IMR-90 (cell line): ENCODE data around the gene SNTG2. TPM values are rescaled to one million over a fixed set of nuclear protein-coding genes. Genes with fewer than 3 reads are reported as not detected.

ENCODE experiments used
- ATAC-seq: fragments of 200-7000 bp; cut with Tn5 transposase; 2 replicates; pipeline ENCODE4 v1.9.1; 2020; ENCODE audit warnings: low read depth, mild to moderate bottlenecking, moderate library complexity
- BruUV-seq: library from RNA; stranded (reverse); fragments of 400-500 nt; replicated peaks from 2 replicates; lab custom pipeline; 2021; lab: Mats Ljungman, UMichigan
- CTCF ChIA-PET: fragments of 300-600 bp; formaldehyde crosslinking; extraction: SDS; loops from one replicate; lab custom pipeline; 2021; ENCODE audit warnings: antibody characterized with exemption; lab: Yijun Ruan, JAX
- POLR2A ChIA-PET: fragments of 300-600 bp; sonication (Branson Sonifier 250); formaldehyde crosslinking; loops from one replicate; lab custom pipeline; 2022; ENCODE audit warnings: antibody characterized with exemption; ENCODE audit not compliant: unreplicated experiment; lab: Charles Lee
- DNase-seq: peaks from one replicate; pipeline ENCODE4 v3.0.0; 2013
- H2AFZ ChIP-seq: replicated peaks from 2 replicates; pipeline ENCODE3; 2013; ENCODE audit warnings: low read length, mild to moderate bottlenecking; ENCODE audit not compliant: poor library complexity
- H2AK5ac ChIP-seq: 2 replicates; pipeline ENCODE4 v1.6.1; 2013; ENCODE audit warnings: low read depth, low read length, inconsistent platforms
- H2AK9ac ChIP-seq: replicated peaks from 2 replicates; pipeline ENCODE3; 2013; ENCODE audit warnings: mild to moderate bottlenecking, low read depth, low read length, moderate library complexity; ENCODE audit not compliant: poor library complexity
- H2BK120ac ChIP-seq: 2 replicates; pipeline ENCODE4 v1.6.1; 2013; ENCODE audit warnings: low read depth, low read length, inconsistent platforms
- H2BK15ac ChIP-seq: 3 replicates; pipeline ENCODE4 v1.6.1; 2013; ENCODE audit warnings: low read depth, low read length, inconsistent platforms
- H2BK20ac ChIP-seq: 2 replicates; pipeline ENCODE4 v1.6.1; 2013; ENCODE audit warnings: low read depth, mild to moderate bottlenecking, inconsistent platforms, low read length, moderate library complexity
- H2BK5ac ChIP-seq: 2 replicates; pipeline ENCODE4 v1.6.1; 2013; ENCODE audit warnings: mild to moderate bottlenecking, low read depth, low read length, inconsistent platforms; ENCODE audit not compliant: poor library complexity, severe bottlenecking
- H3K14ac ChIP-seq: replicated peaks from 2 replicates; pipeline ENCODE4 v1.6.1; 2013; ENCODE audit warnings: low read depth, low read length, inconsistent platforms
- H3K18ac ChIP-seq: 2 replicates; pipeline ENCODE4 v1.6.1; 2013; ENCODE audit warnings: low read depth, low read length, control low read depth
- H3K23ac ChIP-seq: 2 replicates; pipeline ENCODE4 v1.6.1; 2013; ENCODE audit warnings: low read depth, low read length, inconsistent platforms
- H3K27ac ChIP-seq: 2 replicates; pipeline ENCODE4 v1.5.1; 2013; ENCODE audit warnings: mild to moderate bottlenecking, control low read depth, low read length; ENCODE audit not compliant: insufficient read depth
- H3K27me3 ChIP-seq: 2 replicates; pipeline ENCODE4 v1.6.1; 2013; ENCODE audit warnings: low read length; ENCODE audit not compliant: control insufficient read depth, insufficient read depth
- H3K36me3 ChIP-seq: 2 replicates; pipeline ENCODE4 v1.6.1; 2013; ENCODE audit warnings: low read length, mixed read lengths; ENCODE audit not compliant: control insufficient read depth, insufficient read depth
- H3K4ac ChIP-seq: 2 replicates; pipeline ENCODE4 v1.6.1; 2013; ENCODE audit warnings: low read depth, low read length, inconsistent platforms
- H3K4me1 ChIP-seq: 2 replicates; pipeline ENCODE4 v1.6.1; 2013; ENCODE audit warnings: low read length, mixed read lengths; ENCODE audit not compliant: control insufficient read depth, insufficient read depth
- H3K4me2 ChIP-seq: 2 replicates; pipeline ENCODE4 v1.6.1; 2013; ENCODE audit warnings: low read depth, mild to moderate bottlenecking, control low read depth, low read length, moderate library complexity
- H3K4me3 ChIP-seq: 2 replicates; pipeline ENCODE4 v1.5.1; 2013; ENCODE audit warnings: low read depth, mild to moderate bottlenecking, control low read depth, low read length, moderate library complexity; ENCODE audit not compliant: insufficient read depth
- H3K56ac ChIP-seq: 2 replicates; pipeline ENCODE4 v1.6.1; 2013; ENCODE audit warnings: low read length, inconsistent platforms; ENCODE audit not compliant: insufficient read depth; ENCODE audit errors: extremely low read depth
- H3K79me1 ChIP-seq, 2 experiments: 2 replicates each; pipeline ENCODE4 v1.6.1; 2013; ENCODE audit warnings: low read length in 2 of 2, inconsistent platforms in 1 of 2, low read depth in 1 of 2
- H3K9ac ChIP-seq: 2 replicates; pipeline ENCODE4 v1.6.1; 2013; ENCODE audit warnings: low read depth, low read length, control low read depth
- H3K9me1 ChIP-seq: 2 replicates; pipeline ENCODE4 v1.6.1; 2013; ENCODE audit warnings: low read length, inconsistent platforms; ENCODE audit not compliant: insufficient read depth
- H3K9me3 ChIP-seq: 2 replicates; pipeline ENCODE4 v1.6.1; 2013; ENCODE audit warnings: low read length; ENCODE audit not compliant: control insufficient read depth, insufficient read depth
- H4K20me1 ChIP-seq: 2 replicates; pipeline ENCODE4 v1.6.1; 2013; ENCODE audit warnings: low read length, inconsistent platforms; ENCODE audit not compliant: insufficient read depth
- H4K5ac ChIP-seq: 2 replicates; pipeline ENCODE4 v1.6.1; 2013; ENCODE audit warnings: mild to moderate bottlenecking, low read depth, low read length, control low read depth
- H4K8ac ChIP-seq, 2 experiments: 2 replicates each; pipeline ENCODE4 v1.6.1; 2013; ENCODE audit warnings: low read depth in 2 of 2, low read length in 2 of 2, control low read depth in 1 of 2, inconsistent platforms in 1 of 2
- H4K91ac ChIP-seq: 2 replicates; pipeline ENCODE4 v1.6.1; 2013; ENCODE audit warnings: low read depth, low read length, inconsistent platforms; ENCODE audit not compliant: insufficient read depth
- BHLHE40 ChIP-seq: fragments of 150-350 bp; IDR thresholded peaks from 2 replicates; pipeline ENCODE4 v1.6.1; 2016; ENCODE audit warnings: mild to moderate bottlenecking, low read depth, low read length
- MXI1 ChIP-seq: IDR thresholded peaks from 2 replicates; pipeline ENCODE4 v1.6.1; 2012; ENCODE audit warnings: low read depth, mild to moderate bottlenecking, low read length, moderate library complexity, borderline replicate concordance
- NFE2L2 ChIP-seq: fragments of 150-350 bp; IDR thresholded peaks from 2 replicates; pipeline ENCODE4 v1.6.1; 2016; ENCODE audit warnings: low read depth, mild to moderate bottlenecking, low read length
- SMC3 ChIP-seq: fragments of 150-350 bp; IDR thresholded peaks from 2 replicates; pipeline ENCODE4 v1.6.1; 2016; ENCODE audit warnings: low read depth, mild to moderate bottlenecking, antibody characterized with exemption, low read length, moderate library complexity
- WGBS, 2 experiments: methylation state at CpG; one replicate each; pipeline versions ENCODE4 v1.1.5 to v1.1.7; 2013; ENCODE audit warnings: missing lambda C conversion rate in 2 of 2; ENCODE audit not compliant: insufficient read length in 1 of 2; ENCODE audit errors: extremely low coverage in 2 of 2; 5-methylcytosine and 5-hydroxymethylcytosine counted together
- dilution Hi-C: fragments of 300-500 bp; cut with HindIII; formaldehyde crosslinking; loops from one replicate; pipeline ENCODE4 v1.14.3; 2018; ENCODE audit warnings: low sequenced_read_pairs; ENCODE audit not compliant: unreplicated experiment
- in situ Hi-C: fragments of 300-500 bp; cut with MboI; formaldehyde crosslinking; loops from 3 replicates; pipeline ENCODE4 v1.14.3; 2019; ENCODE audit warnings: low sequenced_read_pairs, inconsistent platforms, mixed read lengths
- intact Hi-C: fragments of 100-400 bp; cut with micrococcal nuclease; formaldehyde crosslinking; loops from 2 replicates; pipeline ENCODE4 v1.10.0; 2022
- polyA plus RNA-seq, 3 experiments: library from polyadenylated mRNA; depleted of rRNA; stranded (reverse); fragments of >200 nt; gene quantifications; 2 replicates each; pipeline ENCODE4 v1.2.3, GENCODE V29; 2012; ENCODE audit warnings: low replicate concordance in 1 of 3
- total RNA-seq: library from RNA; depleted of rRNA; stranded (reverse); fragments of >200 nt; gene quantifications from 2 replicates; pipeline ENCODE4 v1.2.3, GENCODE V29; 2012

SNTG2 gene
- total and polyA plus RNA-seq, 2 of the 4 experiments (the other 2 are of a cell fraction), result under 0.01 to 0.17 TPM

DNA sequence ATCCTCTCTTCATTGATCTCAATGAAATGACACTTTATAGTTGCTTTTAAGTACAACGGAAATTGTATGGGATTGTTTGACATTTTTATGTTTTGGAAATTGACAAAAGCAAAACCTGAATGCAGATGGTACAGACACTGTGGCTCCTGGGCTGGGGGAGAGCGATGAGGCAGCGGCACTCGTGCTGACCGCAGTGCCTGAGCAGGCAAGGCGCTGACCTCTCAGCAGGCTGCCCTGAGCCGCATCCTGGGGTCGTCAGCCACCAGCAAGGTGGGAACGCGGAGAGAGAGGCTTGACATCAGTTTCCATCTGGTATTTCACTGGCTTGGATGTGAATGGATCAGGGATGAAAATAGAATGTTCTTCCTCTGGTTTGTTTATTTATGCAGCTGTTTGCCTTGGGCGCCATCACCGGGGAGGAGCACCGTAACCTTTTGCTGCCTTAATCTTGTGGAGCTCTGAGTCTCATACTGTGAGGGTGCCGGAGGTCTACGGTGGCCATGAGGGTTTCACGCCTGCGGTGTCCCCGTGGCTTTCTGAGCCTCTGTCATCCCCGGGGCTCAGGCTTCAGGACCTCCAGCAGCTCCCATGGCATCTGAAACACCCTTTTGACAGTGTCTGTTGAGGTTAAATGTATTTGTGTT lies 367.8 kb downstream of the SNTG2 start:
- CTCF ChIA-PET, result no interaction called here
- H2BK20ac ChIP-seq, result no peak overlapping the region
- H3K27ac ChIP-seq, result no peak overlapping the region
- H4K5ac ChIP-seq, result no peak overlapping the region
- no peak for TF ChIP-seq BHLHE40
- TF ChIP-seq MXI1, result no peak
- TF ChIP-seq SMC3, result no peak
- TF ChIP-seq NFE2L2, result no peak
- dilution Hi-C loops, result no loop called here
- H3K14ac ChIP-seq, result no peak overlapping the region
- in situ Hi-C loops, result no loop called here
- no peak for DNase-seq
- no peak overlapping the region for H3K23ac ChIP-seq
- BruUV-seq, result no TSS peak
- H3K4me2 ChIP-seq, result no peak overlapping the region
- H3K4ac ChIP-seq, result no peak overlapping the region
- H2AFZ ChIP-seq, result no peak overlapping the region
- WGBS, 2 experiments, result 16% methylated on average over 4 of the region's 19 CpGs; no CpG with 5 or more reads in 1 of the 2 experiments
- no peak overlapping the region for H2AK9ac ChIP-seq
- H4K20me1 ChIP-seq, result no peaks in the 10 kb centered on the region
- H4K8ac ChIP-seq, result no peak overlapping the region
- no peaks in the 10 kb centered on the region for H3K9me1 ChIP-seq
- H4K91ac ChIP-seq, result no peak overlapping the region
- no peaks in the 10 kb centered on the region for H3K4me1 ChIP-seq
- no peak overlapping the region for H3K18ac ChIP-seq
- H3K9ac ChIP-seq, result no peak overlapping the region
- peaks cover 14% of the 10 kb centered on the region for H3K9me3 ChIP-seq
- H2BK120ac ChIP-seq, result no peak overlapping the region
- no peak overlapping the region for H2AK5ac ChIP-seq
- H2BK15ac ChIP-seq, result no peak overlapping the region
- H3K27me3 ChIP-seq, result no peaks in the 10 kb centered on the region
- no peaks in the 10 kb centered on the region for H3K36me3 ChIP-seq
- H3K4me3 ChIP-seq, result no peak overlapping the region
- intact Hi-C loops, result no loop called here
- H2BK5ac ChIP-seq, result no peak overlapping the region
- H3K79me1 ChIP-seq, result no peaks in the 10 kb centered on the region
- ATAC-seq, result no peak
- POLR2A ChIA-PET, result no interaction called here
- H3K56ac ChIP-seq, result no peak overlapping the region
